NCI-H1436 (cell line): ENCODE data around the gene SERPINA1.
"Not testable (repeated sequence)": the region's sequence is repeated elsewhere in the genome, so short reads cannot be mapped to it uniquely, and the experiment has no call there.

Experiments
- DNase-seq: peaks from one replicate; lab custom pipeline; 2025; lab: John Stamatoyannopoulos, UW

SERPINA1 gene

DNA sequence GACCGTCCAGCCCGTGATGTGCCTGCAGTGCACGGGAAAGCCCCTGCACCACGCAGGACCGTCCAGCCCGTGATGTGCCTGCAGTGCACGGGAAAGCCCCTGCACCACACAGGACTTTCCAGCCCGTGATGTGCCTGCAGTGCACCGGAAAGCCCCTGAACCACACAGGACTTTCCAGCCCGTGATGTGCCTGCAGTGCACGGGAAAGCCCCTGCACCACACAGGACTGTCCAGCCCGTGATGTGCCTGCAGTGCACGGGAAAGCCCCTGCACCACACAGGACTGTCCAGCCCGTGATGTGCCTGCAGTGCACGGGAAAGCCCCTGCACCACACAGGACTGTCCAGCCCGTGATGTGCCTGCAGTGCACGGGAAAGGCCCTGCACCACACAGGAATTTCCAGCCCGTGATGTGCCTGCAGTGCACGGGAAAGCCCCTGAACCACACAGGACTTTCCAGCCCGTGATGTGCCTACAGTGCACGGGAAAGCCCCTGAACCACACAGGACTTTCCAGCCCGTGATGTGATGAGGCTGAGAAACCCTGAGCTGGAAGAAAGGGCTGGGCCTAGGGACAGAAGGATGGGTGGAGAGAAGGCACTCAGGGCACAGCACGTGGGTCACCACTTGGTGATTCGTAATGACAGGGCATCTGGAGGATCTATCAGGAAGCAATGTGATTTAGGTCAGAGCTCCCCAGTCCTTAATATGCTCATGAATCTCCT lies 42.2 kb downstream of the SERPINA1 start:
- not testable (repeated sequence) for DNase-seq

GRCh38 chr14:94345344-94346064 lies 42.9 kb downstream of the SERPINA1 start:
- DNase-seq = no peak

- DNase-seq = no peak
Observed at GRCh38 chr14:94344389-94344788, 44.0 kb downstream of the SERPINA1 start.

DNA sequence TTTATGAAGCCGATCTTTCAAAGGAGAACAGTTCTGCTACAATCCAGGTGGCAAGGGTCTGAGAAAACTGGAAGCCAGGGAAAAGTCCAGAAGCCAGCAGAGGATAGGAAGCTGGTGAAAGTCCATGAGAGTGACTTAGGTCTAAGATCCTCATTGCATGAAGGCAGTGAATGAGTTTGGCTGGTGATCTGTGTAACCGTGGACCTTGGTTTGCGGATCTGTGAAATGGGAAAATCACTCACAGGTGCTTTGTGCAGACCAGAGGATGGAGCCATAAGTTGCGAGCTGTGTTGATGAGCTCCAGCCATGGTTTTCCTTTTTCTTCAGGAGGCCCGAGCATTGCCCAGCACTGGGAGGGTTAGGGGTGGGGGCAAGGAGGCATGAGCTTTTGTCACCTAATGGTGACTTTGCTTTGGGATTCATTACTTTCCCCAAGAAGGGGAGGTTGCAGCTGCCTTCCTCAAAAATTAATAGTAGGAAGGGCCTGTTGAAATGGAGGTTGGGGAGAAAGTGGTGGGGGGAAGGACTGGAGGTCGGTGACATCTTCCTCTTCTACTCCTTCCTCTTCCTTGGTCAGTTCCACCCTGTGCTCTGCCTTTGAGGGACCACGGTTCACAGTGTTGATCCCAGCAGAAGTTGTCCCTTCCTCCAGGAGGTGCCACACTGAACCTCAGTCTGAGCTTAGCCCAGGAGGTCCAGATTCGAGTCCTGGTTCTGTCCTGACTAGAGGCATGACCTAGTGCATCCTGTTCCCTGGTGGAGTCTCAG lies 45.0 kb downstream of the SERPINA1 start:
- DNase-seq = no peak

GRCh38 chr14:94342334-94342934 lies 46.0 kb downstream of the SERPINA1 start:
- DNase-seq = no peak

GRCh38 chr14:94341656-94342333 lies 46.6 kb downstream of the SERPINA1 start:
- DNase-seq = no peak

GRCh38 chr14:94340533-94340932 lies 47.9 kb downstream of the SERPINA1 start:
- no peak for DNase-seq

DNA sequence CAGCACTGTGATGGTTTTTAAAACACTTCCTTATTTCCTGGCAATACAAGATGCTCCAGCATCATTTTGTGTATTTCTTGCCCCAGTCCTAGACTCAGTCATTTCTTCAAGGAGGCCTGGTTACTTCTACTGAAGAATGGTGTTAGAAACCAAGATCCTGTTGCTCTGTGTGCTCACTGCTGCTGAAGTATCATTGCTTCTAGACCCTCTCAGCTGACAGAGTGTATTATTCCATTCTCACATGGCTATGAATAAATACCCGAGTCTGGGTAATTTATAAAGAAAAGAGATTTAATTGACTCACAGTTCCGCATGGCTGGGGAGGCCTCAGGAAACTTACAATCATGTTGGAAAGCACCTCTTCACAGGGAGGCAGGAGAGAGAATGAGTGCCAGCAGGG lies 50.4 kb downstream of the SERPINA1 start:
- DNase-seq = no peak

DNA sequence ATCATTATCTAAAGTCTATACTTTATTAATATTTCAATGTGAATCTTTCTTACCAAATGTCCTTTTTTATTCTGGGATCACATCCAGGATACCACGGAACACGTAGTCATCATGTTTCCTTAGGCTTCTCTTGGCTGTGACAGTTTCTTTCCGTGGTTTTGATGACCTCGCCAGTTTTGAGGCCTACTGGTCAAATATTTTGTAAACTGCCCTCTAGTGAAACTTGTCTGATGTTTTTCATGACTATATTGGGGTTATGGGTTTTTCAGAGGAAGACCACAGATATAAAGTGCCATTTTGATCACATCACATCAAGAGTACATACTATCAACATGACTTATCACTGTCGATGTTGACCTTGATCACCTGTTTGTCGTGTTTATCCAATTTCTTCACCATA lies 51.1 kb downstream of the SERPINA1 start:
- no peak for DNase-seq

GRCh38 chr14:94334872-94335271 lies 53.5 kb downstream of the SERPINA1 start:
- DNase-seq = no peak

- DNase-seq = no peak
Observed at GRCh38 chr14:94332587-94332986, 55.8 kb downstream of the SERPINA1 start.

DNA sequence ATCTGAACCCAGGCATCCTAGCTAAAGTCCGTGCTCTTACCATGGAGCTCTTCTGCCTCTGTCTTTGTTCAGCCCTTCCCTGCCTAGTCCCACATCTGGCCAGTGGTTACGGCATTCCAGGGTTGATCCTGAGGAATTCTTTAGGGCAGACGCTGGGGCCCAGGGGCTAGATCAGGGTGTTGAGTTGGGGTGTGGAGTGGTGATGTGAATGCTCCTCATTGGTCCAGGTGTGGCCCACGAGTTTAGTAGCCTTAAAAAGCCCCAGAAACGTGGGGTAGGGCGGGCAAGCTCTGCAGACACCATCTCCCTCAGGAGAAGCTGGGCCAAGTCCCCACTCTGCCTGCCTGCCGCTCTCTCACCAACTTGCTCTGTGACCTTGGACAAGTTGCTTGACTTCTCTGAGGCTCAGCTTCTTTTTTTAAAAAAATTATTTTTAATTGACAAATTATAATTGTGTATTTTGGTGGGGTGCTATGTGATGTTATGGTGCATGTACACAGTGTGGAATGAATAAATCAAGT lies 56.3 kb downstream of the SERPINA1 start:
- no peak for DNase-seq

DNA sequence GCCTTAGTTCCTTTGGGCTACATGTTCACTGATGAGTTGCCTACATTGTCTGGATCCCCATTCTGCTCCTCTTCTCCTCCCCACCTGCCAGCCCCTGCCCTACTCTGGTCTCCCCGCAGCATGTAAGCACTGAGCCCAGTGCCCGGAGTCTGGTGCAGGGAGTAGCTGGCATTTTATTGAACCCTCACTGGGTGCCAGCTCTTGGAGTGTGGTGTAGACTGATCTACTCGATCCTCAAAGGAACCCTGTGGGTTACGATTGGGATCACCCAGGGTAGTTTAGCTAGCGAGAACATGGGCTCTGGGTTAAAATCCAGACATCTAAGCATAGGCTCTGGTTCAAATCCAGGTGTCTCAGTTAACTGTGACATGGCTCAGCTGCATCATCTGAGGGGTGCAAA lies 56.9 kb downstream of the SERPINA1 start:
- DNase-seq = no peak

DNA sequence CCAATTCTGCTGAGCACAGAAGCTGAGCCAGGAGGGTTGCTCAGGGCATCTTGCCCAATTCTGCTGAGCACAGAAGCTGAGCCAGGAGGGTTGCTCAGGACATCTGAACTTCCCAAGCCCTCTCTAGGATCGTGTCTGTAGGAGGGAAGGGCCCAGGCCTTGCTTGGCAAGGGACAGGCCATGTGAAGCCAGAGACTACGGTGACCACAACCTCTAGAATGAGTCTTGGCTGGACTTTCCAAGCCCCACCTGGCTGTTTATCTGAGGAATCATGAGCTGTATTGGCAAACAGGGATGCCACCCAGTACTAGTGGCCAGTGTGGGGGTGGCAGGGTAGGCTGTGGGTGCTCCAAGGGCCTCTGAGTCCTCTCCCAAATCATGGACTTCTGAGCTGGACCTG lies 57.5 kb downstream of the SERPINA1 start:
- DNase-seq = no peak

DNA sequence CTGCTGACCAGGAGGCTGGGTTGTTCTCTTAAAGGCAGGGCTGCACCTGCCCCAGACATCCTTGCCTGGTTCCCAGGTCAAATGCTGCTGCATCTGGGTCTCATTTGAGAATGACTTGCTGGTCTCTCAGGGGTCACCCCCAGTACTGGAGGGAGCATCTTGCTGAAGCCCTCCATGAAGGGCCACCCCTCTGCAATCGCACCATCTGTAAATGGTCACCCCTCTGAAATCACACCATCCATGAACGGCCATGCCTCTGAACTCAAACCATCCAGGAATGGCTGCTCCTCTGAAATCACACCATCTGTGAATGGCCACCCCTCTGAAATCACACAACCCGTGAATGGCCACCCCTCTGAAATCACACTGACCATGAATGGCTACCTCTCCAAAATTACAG lies 58.0 kb downstream of the SERPINA1 start:
- DNase-seq = no peak

- no peak for DNase-seq
Observed at GRCh38 chr14:94329857-94330256, 58.5 kb downstream of the SERPINA1 start.

GRCh38 chr14:94328196-94328595 lies 60.2 kb downstream of the SERPINA1 start:
- no peak for DNase-seq
